ENCODE measurements around the gene LARGE1. TPM values are rescaled to one million over a fixed set of nuclear protein-coding genes. Genes with fewer than 3 reads are reported as not detected.

LARGE1 gene
- total RNA-seq, 1 donor from 2014 or later = 4.6 TPM

DNA sequence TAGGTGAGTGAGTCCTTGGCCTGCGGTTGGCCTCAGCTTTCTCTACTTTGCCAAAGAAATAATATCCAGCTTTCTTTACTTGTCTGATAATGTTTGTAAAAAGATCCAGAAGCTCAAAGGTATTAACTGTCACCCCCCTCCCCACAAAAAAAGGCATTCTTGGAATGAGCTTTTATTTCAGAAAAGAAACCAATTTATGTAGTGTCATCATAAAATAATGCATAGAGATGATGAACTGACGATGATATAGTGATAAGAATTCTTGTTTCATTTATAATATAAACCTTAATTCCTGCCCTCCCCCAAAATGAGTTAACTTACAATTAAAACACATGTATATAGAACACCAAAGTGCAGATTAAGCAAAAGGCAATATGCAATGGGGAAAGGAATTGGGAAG is 191.4 kb downstream of the LARGE1 start:
- DNase-seq (ENCODE audit: low read depth in 2 of 2) = no peak

DNA sequence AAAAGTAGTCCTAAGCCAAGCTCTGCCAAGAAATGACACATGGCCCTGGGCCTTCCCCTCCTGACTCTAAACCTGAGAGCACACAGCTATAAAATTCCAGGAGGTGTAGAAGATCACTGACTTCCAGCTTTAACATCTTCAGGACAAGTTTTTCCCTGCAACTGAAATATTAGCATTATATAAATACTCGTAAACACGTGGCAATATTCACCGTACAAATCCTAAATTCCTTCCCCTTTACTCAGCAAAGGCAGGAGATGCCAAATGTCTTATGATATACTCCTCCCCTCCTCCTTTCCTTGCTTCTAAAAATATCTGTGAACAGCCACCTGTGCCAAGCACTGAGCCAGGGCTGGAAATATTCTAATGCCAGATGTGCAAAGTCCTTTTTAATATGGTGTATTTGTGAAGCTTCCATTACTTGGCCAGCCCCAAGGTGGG is 194.0 kb downstream of the LARGE1 start:
- DNase-seq (ENCODE audit: low read depth in 2 of 2) = no peak

DNA sequence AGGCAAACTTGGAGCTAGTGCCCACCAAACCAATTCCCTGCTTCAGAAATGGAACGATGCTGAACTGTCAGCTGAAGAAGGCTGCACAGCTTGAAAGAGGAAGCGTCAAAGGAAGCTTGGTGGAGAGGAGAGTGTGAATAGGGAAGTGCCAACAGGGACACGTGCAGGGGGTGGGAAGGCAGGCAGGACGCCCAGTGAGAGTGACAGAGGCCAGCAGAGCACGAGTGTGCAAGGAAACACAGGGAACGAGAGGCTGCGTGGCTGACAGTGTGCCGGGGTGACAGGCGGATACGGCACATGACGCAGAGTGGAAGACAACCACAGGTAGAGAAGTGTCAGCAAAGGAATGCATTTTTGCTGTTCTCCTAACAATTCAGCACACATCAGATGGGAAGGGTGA is 196.4 kb downstream of the LARGE1 start:
- DNase-seq (ENCODE audit: low read depth in 2 of 2) = no peak

DNA sequence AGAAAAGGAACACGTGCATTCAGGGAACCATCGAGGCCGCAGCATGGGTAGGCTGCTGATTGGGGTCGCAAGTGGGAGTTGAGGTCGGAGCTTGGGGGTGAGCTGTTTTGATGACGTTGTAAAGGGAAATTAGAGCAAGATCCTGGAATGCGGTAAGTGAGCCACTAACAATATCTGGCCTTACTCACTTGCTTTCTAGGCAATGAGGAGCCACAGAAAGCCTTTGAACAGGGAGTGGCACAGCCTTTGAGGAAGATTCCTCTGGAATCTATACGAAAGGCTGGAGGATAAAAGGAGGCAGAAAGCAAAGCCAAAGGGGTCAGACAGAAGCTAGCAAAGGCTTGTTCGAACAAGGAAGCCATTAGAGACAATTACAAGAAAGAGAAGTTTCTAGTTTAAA is 197.5 kb downstream of the LARGE1 start:
- DNase-seq (ENCODE audit: low read depth in 2 of 2) = no peak

DNA sequence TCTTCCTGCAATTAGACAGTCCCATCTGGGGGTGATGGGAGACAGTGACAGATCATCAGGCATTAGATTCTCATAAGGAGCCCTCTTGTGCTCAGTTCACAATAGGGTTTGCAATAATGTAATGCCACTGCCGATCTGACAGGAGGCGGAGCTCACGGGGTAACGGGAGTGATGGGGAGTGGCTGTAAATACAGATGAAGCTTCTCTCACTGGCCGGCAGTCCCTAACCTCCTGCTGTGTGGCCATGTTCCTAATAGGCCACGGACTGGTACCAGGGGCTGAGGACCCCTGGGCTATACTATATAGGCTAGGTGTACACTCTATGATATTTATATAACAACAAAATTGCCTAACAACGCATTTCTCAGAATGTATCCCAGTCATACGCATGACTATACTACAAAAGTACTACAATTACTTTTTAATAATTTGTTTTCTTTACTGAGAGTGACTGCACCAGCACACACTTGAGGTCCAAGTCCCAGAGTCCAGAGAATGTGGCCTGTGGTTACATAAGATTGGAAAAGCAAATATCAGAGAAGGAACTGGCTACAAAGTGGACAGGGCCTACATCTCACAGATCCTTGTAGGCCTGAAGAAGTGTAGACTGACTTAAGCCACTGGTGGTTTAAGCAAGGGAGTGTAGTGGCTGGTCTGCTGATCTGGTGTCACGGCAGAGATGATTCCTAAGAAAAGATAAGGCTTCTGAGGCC is 200.0 kb downstream of the LARGE1 start:
- no peak for DNase-seq (ENCODE audit: low read depth in 2 of 2)

DNA sequence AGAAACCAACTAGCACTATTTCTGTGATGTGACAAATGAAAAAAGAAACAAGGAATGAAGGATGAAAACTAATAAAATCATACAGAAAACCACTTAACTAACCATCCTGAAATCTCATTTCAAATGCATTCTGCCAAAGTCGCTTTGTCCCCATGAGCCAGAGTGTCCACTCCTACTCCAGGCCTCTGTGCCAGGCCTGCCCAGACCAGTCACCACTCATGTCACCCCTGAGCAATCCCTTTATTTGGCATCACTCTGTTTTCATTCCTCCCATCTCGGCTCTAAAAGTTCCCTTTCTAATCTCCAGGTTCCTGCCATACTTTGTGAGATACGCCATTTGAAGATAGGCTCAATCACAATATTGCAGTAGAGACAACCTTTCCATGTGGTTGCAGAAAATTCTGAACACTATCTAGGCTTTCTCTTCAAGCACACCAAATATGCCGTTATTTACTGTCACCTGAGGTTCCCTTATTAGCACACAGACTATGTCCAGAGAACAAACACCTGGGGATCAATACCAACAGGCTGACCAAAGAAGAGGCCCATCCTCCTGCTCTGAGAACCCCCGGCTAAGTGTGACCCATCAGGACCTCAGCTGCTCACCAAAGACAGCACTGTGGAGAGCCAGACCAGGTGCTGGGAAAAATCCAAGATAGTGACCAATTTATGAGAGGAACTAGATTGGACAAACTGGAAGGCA is 202.4 kb downstream of the LARGE1 start:
- no peak for DNase-seq (ENCODE audit: low read depth in 2 of 2)

DNA sequence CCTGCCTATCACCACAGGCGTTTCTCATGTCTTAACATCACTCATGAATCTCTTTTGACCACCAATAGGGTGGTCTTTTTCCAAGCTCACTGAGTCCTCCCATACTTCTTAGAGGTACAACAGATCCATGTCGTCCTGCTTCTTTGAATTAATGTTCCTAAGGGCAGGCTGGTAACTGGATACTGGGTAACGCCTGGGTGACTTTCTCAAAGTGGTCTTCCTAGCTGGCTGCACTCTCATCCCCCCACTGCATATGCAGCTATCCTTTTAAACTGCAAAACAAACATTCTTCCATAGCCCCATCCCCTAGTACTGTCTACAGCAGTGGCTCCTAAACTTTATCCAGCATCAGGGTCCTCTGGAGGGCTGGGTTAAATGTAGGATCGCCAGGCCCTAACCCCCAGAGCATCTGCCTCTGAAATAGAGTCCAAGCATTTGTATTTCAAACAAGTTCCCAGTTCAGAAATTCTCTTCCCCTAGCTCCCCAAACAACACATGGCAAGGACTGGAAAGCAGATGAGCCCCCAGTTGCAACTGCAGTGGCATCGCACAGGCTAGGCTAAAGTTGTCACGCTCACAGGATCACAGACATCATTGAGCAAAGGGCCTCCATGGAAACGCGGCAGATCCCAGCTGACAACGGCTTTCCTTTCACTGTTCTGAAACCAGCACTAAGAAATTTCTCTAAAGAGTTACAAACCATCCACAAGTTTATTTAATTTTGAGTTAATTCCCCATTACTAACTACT is 204.9 kb downstream of the LARGE1 start:
- DNase-seq (ENCODE audit: low read depth in 2 of 2) = no peak

DNA sequence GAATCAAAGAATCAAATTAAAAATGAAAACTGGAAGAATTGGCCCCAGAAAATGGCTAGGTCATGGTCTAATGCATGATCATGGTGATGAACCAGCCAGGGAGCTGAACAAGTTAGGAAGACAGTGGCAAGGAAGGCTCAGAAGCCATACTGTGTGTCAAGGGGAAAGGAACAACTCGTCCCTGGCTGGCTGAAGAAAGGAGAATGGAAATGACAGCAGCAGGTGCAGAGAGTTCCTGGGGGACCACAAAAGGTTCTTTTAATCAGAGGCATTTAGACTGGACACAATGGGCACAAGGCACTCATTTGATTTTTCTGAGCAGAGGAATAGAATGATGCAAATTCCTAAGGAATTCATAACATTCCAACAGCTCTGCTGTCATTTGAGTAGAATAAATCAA is 209.9 kb downstream of the LARGE1 start:
- no peak for DNase-seq (ENCODE audit: low read depth in 2 of 2)

DNA sequence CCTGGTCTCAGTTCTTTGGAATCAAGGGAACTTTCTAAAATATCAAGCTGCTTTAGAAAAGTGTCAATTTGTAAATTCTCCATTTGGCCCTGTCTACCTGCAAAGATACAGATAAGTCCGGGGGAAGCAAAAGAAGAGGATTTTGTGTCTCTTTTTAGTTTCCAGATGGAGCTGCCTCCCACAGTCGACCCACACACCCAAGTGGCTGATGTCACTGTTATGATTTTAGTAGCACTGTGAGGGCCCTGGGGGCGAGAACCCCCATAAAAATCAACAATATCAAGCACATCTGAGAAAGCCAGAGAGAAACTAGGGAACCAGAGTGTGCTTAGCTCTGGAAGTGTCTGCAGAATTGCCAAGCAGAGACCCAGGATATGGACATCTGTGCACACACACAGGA is 212.7 kb downstream of the LARGE1 start:
- DNase-seq (ENCODE audit: low read depth in 2 of 2) = no peak

DNA sequence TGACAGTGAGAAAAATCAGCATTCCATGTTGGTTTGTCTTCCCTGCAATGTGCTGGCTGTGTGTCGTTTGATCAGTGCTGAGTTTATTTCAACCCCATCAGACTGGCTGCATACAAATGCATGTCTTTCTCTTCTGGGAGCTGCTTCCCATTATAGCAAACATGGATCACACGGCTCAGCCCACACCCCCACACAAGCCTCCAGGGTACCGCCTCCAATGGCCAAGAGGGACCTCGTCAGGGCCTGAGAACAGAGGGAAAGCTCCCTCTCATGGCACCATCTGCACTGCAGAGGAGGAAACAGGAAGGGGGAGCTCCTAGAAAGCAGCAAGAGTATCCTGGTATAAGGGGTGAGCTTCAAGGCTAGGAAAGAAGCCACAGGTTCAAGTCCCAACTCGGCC is 214.2 kb downstream of the LARGE1 start:
- DNase-seq (ENCODE audit: low read depth in 2 of 2) = no peak

DNA sequence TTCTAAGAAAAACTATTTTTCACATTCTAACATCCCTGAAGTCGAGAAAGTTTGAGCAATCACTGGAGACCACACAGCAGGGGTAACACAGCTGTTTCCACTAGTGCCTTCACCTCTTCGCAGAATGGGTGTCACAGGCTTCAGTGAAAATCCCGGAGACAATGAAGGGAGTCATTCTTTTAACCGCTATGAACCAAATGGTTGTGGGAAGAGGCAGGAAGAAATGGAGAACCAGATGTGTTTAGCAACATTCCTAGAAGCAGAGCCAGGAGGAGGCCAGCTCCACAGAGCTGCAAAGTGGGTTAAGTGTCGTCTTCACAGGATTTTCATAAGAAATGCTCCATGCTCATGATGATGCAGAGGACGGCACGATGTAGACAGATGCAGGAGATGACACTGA is 221.1 kb downstream of the LARGE1 start:
- no peak for DNase-seq (ENCODE audit: low read depth in 2 of 2)

DNA sequence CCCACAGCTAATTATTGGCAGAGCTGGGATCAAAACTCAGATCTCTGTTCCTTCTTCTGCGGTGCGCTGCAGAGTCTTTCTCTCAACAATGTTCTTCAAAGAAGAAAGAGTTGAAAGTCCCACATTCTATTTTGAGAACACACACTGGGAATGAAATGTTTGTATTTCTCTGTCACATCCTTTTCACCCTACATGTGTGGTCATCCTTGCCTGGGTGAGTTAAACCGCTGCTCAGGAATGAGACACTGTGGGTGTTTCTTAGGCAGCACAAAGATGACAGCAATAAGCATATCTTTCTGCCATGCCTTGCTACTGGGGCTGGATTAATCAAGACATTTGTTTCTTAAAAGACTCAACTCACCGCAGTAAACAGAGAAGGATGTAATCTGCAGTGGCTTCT is 222.6 kb downstream of the LARGE1 start:
- no peak for DNase-seq (ENCODE audit: low read depth in 2 of 2)

DNA sequence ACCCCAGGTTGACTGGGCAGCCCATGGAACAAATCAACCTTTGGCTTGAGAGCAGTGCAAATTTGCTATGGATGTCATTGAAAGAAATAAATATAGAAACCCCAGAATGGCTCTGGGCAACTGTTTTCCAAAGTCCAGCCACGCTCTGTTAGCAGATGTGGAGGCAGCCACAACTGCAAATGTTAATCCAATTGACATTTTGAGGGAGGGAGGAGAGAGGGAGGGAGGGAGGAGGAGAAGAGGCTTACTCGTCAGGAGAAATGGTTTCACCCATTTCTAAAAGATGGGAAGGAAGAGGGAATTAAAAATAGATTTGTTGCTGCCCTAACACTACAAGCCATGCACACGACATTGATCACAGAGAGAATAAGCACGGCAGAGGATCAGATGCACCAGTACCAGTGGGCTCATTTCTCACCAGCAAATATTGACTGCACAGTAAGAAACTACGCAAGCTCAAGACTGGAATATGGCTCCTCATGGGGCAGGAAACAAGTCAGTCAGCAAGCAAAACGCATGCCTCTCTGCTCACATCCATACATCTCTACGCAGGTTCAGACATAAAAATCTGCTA is 229.1 kb downstream of the LARGE1 start:
- no peak for DNase-seq (ENCODE audit: low read depth in 2 of 2)

DNA sequence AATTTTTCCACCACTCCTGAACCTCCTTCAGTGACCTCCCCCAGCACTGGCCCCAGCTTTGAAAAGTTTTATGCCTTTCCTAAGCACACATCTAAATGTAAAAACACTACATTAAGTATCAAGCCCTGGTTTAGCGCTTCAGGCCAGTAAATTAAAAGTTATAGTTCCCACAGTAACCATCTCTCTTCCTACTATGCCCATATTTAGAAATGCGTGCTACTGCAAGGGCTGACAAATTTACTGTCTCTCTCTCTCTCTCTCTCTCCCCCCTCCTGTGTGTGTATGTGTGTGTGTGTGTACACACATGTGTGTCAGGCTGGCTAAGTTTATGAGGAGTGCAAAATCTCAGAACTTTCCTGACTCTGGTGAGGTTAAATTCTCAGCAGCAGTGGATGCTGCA is 231.4 kb downstream of the LARGE1 start:
- no peak for DNase-seq (ENCODE audit: low read depth in 2 of 2)

DNA sequence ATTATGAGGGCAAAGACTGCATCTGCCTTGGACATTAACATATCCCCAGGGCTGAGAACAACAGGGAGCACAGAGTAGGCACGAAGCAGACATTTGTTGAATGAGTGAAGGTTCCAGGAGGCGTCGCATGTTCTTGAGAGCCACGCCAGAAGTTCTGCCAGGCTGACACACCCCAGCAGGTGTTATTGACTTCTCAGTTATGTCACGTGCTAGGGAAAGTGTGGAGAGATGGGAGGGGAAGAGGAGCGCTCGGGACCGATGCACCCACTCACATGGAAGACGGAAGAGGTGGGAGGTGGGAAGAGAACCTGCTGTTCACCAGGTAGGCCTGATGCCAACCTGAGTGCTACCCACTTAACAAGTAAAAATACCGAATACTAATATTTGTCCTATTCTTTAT is 232.8 kb downstream of the LARGE1 start:
- DNase-seq (ENCODE audit: low read depth in 2 of 2) = no peak

DNA sequence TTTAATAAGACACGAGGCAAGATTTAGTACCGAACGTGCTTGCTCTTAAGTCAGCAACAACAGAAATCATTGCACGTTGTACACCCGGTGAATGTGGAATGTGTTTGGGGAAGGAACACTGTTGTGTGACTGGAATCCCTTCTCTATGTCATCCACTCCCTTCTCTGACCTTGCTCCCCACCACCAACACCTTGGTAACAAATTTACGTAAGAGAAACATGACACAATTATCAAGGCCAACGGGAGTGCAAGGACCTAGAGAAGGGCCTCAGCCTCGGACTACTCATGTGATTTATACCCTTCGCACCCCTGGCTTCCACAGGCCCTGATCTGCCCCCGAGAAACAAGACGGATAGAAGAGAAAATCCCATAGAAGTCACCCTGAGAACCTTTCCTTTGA is 236.2 kb downstream of the LARGE1 start:
- no peak for DNase-seq (ENCODE audit: low read depth in 2 of 2)

DNA sequence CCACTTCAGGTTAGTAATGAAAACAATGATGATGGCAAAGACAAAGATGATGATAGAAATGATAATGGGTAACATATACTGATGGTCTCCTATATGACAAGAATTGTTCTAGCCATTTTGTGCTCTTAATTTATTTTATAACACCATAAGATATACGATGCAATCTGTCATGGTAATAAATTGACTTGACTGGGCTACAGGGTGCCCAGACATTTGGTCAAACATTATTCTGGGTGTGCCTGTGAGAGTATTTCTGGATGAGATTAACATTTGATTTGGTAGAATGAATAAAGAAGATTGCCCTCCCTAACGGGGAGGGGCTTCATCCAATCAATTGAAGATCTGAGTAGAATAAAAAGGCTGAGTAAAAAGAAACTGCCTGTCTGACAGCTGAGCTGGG is 237.3 kb downstream of the LARGE1 start:
- DNase-seq (ENCODE audit: low read depth in 2 of 2) = no peak

DNA sequence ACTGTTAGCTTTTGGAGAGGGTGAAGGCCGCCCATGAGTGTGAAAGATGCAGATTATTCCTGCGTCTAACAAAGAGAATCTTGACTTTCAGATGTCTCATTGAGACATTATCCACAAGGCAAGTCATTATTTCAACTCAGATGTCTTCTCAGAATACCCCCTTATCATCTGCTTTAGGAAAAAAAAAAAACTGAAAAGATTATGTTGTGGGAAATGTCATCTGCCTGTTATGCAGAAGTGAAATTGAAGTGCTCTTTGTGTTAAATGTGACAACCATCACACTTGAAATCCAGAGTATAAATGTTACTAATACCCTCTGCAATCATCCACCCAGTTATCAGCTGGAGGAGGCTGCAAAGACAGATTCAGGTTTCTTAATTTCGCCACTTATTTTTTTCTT is 239.6 kb downstream of the LARGE1 start:
- no peak for DNase-seq (ENCODE audit: low read depth in 2 of 2)

DNA sequence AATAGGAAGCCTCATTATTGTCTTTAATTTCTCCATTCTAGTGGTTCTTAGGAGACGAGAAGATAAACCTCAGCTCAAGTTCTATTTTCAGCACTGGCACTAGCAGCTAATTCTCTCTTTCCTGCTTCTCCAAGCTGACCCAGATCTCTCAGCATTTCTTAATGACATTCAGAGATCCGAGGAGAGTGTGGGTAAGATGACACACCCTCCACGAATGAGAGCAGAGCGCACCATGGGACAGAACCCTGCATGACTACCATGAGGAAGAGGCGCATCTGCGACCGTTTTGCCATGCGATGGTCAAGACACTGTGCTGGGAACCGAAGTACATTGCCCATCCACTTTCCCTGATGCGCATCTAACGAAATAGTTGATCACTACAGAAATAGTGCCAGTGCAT is 241.8 kb downstream of the LARGE1 start:
- no peak for DNase-seq (ENCODE audit: low read depth in 2 of 2)

DNA sequence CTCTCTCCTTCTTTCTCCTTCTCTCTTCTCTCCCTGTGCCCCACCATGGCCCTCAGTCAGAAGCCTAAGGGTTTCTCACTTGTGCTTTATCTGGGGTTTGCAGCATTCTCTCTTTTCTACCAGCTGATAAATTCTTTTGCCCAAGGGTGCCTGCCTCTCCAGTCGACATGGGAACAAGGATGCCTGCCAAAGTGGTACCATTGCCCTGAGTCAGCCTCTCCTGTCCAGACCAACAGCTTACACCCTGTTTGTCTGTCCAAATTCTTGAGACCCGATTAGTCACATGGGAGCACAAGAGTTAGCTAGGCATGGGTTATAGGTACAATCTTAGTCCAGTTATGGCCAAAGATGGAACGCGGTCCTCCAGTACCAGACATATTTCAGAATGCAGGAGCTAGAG is 242.7 kb downstream of the LARGE1 start:
- no peak for DNase-seq (ENCODE audit: low read depth in 2 of 2)

DNA sequence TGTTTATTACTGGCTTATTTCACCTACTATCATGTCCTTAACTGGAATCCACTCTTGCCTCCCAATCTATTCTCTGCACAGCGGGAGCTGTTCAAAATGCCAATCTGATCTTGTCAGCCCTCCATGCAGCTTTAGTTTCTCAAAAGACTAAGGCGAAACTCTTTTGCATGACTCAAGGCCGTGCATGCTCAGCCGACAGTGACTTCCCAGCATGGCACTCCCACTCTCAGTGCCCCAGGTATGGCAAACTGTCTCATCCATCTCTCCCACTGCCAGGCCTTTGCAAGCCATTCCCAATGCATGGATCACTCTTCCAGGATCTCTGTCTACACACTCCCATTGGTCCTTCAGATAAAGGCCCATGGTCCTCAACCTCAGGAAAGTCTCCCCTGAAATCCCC is 245.9 kb downstream of the LARGE1 start:
- no peak for DNase-seq (ENCODE audit: low read depth in 2 of 2)

DNA sequence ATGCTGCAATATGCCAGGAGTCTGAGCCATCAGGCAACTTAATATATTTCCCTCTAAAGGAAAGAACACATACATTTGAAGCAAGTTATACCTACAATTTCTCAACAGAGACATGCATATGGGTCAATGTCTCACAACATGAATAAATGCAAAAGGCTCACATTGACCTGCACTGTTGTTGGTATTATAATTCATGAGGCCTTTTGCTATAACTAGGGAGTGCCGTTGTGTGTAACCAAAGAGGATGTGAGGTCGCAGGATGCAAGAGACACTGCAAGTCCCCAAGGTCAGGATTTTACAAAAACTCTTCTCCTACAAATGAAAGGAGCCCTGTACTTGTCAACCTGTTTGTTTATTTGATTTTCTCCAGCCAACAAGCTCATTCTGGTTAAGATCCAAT is 250.5 kb downstream of the LARGE1 start:
- DNase-seq (ENCODE audit: low read depth in 2 of 2) = no peak
